GM19452 (cell line): ENCODE data around the gene CLECL1.
"Not testable (repeated sequence)": the region's sequence is repeated elsewhere in the genome, so short reads cannot be mapped to it uniquely, and the experiment has no call there.

Experiments
- ATAC-seq: cut with Tn5 transposase; IDR thresholded peaks from one replicate; pipeline ENCODE4 v1.9.1; 2021; ENCODE audit not compliant: unreplicated experiment

CLECL1 gene

GRCh38 chr12:9698681-9699080 is 34.2 kb downstream of the CLECL1 start:
- ATAC-seq, result no peak

DNA sequence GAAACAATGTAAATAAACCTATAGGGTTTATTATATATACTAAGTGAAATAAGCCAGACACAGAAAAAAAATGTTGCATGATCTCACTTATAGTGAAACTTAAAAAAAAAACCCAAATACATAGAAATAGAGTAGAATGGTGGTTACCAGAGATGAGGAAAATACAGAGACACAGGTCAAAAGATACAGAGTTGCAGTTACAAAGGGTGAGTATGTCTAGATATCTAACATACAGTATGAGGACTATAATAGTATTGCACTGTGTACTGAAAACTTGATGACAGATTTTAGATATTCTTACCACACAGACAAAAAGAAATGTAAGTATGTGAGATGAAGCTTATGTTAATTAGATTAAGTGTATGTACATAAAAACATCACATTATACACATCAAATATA is 35.3 kb downstream of the CLECL1 start:
- no peak for ATAC-seq

DNA sequence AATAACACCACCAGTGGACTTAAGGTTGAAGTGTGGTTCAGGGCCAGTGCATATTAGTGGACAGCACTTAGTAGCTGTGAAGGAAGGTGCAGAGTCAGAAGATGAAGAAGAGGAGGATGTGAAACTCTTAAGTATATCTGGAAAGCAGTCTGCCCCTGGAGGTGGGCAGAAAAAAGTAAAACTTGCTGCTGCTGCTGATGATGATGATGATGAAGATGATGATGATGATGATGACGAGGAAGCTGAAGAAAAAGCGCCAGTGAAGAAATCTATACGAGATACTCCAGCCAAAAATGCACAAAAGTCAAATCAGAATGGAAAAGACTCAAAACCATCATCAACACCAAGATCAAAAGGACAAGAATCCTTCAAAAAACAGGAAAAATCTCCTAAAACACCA is 37.2 kb downstream of the CLECL1 start:
- ATAC-seq, result not testable (repeated sequence)

DNA sequence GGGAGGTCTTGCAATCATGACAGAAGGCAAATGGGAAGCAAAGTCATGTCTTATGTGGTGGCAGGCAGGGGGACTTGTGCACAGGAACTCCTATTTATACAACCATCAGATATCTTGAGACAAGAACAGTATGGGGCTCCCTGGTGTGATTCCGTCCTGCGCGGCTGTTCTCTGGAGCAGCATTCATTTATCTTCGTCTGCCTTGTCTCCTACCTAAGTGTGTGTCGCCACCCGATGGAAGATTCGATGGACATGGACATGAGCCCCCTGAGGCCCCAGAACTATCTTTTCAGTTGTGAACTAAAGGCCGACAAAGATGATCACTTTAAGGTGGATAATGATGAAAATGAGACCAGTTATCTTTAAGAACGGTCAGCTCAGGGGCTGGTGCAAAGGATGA is 37.7 kb downstream of the CLECL1 start:
- not testable (repeated sequence) for ATAC-seq

DNA sequence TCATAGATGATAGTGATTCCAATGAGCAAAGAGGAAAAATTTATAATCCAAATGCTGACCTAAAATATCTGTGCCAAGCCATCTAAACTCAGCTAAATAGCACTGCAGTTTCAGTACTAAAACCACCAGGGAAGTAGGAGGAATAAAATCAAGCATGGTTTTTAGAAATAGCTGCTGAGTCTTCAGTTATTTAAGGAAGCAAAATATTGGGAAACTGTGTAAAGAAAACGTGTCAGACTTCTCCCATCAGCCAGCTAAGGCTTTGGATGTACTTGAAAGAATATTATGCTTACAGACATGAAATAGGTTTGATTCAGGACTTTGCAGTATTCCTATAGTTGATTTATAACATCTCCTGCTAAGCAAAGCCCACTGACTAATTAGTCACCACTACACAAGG is 38.7 kb downstream of the CLECL1 start:
- no peak for ATAC-seq

- ATAC-seq, result no peak
Observed at GRCh38 chr12:9692909-9693308, 40.0 kb downstream of the CLECL1 start.

DNA sequence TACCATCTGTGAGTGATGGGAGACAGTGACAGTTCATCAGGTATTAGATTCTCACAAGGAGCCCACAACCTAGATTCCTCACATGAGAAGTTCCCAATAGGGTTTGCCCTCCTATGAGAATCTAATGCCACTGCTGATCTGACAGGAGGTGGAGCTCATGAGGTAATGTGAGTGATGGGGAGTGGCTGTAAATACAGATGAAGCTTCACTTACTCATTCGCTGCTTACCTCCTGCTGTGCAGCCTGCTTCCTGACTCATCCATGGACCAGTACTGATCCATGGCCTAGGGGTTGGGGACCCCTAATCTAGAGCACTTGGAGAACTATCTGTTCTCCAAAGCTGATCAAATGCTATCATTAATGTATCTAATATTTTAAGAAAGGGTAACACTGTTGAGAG is 45.7 kb downstream of the CLECL1 start:
- ATAC-seq, result no peak

DNA sequence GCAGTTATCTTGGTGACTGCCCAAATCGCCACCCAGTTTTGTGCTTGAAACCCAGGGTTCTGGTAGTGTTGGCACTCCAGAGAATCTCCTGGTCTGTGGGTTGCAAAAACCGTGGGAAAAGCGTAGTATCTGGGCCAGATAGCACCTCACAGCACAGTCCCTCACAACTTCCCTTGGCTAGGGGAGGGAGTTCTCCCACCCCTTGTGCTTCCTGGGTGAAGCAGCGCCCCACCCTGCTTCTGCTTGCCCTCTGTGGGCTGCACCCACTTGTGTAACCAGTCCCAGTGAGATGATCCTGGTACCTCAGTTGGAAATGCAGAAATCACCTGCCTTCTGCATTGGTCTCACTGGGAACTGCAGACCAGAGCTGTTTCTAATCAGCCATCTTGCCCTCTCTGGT is 47.0 kb downstream of the CLECL1 start:
- no peak for ATAC-seq

- not testable (repeated sequence) for ATAC-seq
Observed at GRCh38 chr12:9685366-9685765, 47.5 kb downstream of the CLECL1 start.

- not testable (repeated sequence) for ATAC-seq
Observed at GRCh38 chr12:9682949-9683348, 49.9 kb downstream of the CLECL1 start.

- ATAC-seq, result not testable (repeated sequence)
Observed at GRCh38 chr12:9682508-9682907, 50.4 kb downstream of the CLECL1 start.

DNA sequence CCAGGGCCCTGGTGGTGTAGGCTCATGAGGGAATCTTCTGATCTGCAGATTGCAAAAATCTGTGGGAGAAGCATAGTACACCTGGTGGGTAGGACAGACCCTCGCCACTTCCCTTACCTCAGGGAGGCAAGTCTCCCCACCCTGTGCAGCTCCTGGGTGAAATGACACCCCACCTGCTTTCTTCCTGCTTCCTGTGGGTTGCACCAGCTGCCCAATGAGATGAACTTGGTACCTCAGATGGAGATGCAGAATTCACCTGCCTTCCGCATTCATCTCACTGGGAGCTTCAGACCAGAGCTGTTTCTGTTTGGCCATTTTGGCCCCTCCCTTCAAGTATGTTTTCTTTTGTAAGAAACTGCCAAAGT is 58.7 kb downstream of the CLECL1 start:
- ATAC-seq, result peak; percentile 28

DNA sequence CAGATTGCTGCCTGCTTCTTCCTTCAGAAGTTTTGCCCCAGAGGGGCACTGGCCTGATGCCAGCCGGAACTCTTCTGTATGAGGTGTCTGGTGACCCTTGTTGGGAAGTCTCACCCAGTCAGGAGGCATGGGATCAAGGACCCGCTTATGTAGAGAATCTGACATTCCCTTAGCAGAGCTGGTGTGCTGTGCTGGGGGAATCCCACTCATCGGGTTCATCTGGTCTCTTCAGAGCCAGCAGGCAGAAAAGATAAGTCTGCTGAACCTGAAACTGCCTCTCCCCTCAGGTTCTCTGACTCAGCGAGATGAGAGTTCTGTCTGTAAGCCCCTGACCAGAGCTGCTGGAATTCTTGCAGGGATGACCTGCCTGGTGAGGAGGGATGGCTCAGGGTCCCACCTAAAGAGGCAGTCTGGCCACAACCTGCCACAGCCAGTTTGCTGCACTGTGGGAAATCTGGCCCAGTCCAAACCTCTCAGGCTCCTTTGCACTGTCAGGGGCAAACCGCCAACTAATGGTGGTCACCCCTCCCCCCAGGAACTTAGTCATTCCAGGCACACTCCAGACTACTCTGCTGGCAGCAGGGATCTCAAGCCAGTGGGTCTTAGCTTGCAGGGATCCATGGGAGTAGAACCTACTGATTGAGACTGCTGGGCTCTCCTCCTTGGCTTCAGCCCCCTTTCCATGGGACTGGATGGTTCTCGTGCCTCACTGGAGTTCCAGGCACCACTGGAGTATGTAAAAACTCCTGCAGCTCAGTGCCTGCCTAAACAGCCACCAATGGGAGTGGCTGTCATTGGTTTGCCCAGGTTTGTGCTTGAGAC is 59.3 kb downstream of the CLECL1 start:
- peak; percentile 31 for ATAC-seq
